C1 segment of cervical spinal cord (tissue), 14 donors: ENCODE results near the gene C19orf47.

Experiments used
- DNase-seq, 14 donors: peaks; one replicate each; lab custom pipeline; 2025; lab: John Stamatoyannopoulos, UW

The C19orf47 gene

GRCh38 chr19:40283414-40284250 is 64.6 kb downstream of the C19orf47 start:
- no peak for DNase-seq

GRCh38 chr19:40282920-40283319 is 65.3 kb downstream of the C19orf47 start:
- no peak for DNase-seq

- DNase-seq = no peak
These were observed 66.0 kb downstream of the C19orf47 start for GRCh38 chr19:40282209-40282580.

GRCh38 chr19:40281381-40282208 is 66.6 kb downstream of the C19orf47 start:
- no peak for DNase-seq

GRCh38 chr19:40280608-40281221 is 67.5 kb downstream of the C19orf47 start:
- peak in 3 of 14 donors; percentile 17 to 93 (median 40) for DNase-seq

GRCh38 chr19:40279761-40280607 is 68.2 kb downstream of the C19orf47 start:
- peak in 1 of 14 donors; percentile 62 for DNase-seq

GRCh38 chr19:40279120-40279551 is 69.1 kb downstream of the C19orf47 start:
- peak in 8 of 14 donors; percentile 9 to 67 (median 46) for DNase-seq

DNA sequence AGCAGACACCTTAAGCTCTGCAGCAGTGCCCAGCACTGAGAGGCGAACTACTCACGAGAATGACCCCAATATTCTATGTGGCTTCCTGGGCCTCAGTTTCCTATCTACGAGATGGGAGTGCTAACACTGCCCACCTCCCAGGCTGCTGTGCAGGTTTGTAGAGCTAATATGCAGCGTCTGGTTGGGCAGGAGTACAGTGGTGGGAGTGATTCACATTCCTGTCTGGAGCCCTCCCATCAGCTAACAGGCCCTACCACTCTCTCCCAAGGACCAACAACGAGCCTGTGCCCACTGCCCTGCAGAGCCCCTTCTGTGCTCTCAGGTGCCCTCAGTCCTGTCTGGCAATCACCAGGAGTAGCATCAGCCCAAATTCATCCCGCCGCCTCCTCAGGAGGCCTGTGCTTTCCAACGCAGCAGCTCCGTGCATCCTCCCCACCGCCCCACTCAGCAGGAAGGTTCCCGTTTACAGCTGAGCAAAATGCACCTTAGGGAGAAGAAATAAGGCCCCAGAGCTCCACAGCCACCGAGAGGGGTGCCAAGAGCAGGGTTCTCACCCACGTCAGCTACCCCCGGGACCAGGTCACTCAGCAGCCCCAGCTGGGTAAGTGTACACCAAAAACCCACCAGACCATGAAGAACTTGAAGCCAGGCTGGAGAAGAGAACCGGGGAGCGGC is 69.7 kb downstream of the C19orf47 start:
- DNase-seq = peak in 1 of 14 donors; percentile 27

DNA sequence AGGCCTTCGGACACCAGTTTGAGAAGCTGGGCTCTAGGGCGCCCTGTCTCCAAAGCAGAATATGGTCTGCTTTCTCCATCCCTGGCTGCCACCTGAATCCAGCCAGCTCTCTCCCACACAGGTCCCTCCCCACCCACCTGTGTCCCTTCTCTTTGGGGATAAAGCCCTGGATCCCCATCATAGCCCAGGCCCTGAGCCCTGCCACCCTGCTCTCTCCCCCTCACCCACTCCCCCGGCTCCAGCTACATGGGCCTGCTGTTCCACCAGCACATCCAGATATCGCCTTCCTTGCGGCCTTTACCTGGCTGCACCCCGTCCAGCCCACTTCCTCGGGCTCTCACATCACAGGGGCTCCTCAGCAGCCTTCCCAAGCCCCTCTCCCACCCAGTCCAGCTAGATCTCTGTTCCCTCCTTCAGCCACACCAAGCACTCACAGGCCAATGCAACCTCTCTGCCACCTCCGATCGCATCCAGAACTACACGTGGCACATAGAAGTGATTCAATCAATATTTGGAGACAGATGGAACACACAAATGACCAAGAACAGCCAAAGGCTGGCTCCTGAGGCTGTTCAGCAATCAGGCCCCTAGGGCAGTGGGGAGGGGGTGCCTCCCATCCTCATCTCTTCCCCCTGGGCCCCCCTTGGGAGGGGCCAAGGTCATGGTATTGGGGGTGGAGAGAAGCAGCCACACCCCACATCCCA is 70.7 kb downstream of the C19orf47 start:
- no peak for DNase-seq

- peak in 1 of 14 donors; percentile 50 for DNase-seq
These were observed 73.3 kb downstream of the C19orf47 start for GRCh38 chr19:40274585-40275544.

DNA sequence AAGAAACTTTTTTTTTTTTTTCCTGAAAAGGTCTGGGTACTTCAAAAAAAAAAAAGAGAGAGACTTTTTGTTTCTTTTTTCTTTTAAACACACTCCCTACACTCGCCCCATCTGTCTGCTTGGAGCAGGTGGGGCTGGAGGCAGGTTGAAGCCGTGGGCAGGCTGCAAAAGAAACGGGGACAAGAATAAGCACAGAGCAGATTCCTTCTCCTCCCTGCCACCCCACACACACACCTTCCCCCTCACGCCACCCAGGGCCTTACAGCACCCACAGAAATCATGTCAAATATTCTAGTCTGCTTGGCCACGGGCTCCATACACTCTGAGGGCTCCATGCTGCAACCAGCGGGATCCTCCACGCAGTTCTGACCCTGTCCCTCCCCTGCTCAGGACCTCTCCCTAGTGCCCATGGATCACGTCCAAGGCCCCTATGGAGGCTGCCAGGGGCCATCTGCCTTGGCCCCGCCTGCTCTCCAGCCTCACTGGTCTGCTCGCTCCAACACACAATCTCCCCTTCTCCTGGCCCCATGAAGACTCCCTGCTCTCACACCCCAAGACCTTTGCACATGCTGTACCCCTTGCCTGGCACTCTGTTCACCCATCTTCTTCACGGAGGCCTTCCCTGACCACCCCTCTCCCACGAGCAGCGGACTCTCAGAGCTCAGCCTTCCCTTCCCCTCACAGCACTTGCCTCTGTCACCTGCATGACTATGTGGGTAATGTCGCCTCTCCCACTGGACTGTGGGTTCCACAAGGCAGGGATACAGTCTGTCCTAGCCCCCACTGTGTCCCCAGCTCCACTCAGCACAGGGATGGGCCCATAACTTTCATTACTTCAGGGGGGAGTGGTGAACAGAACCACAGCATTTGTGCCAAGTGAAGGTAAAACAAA is 74.5 kb downstream of the C19orf47 start:
- peak in 2 of 14 donors; percentile 18 to 85 for DNase-seq

- peak in 1 of 14 donors; percentile 47 for DNase-seq
These were observed 75.9 kb downstream of the C19orf47 start for GRCh38 chr19:40272261-40272660.

DNA sequence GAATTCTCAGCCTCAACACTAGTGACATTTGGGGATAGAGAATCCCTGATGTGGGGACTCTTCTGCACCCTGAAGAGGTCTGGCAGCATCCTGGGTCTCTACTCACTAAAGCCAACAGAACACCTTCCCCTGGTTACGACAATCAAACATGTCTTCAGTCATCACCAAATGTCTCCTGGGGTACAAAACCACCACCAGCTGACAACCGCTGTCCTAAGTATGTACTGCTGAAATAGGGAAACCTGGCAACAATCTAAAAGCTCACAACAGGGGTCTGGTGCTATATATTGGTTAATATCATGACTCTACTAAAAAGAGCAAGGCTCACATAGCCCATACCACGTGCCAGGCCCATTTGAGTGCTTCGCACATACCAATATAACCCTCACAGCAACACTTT is 76.5 kb downstream of the C19orf47 start:
- DNase-seq = no peak

DNA sequence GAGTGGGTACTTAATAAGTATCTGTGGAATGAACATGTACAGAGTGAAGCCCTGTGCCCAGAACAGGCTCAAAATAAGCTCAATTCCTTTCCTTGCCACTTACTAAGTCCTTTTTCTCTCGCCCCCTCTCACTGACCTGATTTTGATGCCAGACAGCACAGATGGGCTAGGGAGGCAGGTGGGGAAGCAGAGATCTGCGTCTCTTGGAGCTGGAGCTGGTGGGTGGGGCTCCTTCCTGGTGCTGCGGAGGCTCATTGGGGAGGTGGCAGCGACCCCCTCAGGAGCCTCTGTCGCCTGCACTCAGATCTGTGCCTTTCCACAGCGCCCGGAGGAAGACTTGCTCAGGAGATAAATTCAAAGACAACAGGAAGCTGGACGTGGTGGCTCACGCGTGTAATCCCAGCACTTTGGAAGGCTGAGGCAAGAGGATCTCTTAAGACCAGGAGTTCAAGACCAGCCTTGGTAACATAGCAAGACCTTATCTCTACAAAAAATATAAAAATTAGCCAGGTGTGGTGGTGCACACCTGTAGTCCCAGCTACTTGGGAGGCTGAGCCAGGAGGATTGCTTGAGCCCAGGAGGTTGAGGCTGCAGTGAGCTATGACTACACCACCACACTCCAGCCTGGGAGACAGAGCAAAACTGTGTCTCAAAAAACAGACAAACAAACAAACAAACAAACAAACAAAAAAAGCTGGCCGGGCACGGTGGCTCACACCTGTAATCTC is 77.7 kb downstream of the C19orf47 start:
- peak in 1 of 14 donors; percentile 92 for DNase-seq
